H1 (cell line): ENCODE results near the gene ANO2. TPM values are rescaled to one million over a fixed set of nuclear protein-coding genes. Genes with fewer than 3 reads are reported as not detected.

Experiments
- ATF2 ChIP-seq: IDR thresholded peaks from 2 replicates; pipeline ENCODE4 v1.6.1; 2012; ENCODE audit warnings: low read length, inconsistent platforms
- BCL11A ChIP-seq, 2 experiments: IDR thresholded peaks; one replicate each; pipeline ENCODE4 v1.6.1; 2011; ENCODE audit warnings: low read depth in 2 of 2, low read length in 2 of 2, mild to moderate bottlenecking in 2 of 2
- HDAC2 ChIP-seq, 2 experiments: fragments of 300-600 bp in 1 of 2; sonication (generic) in 1 of 2; IDR thresholded peaks; 2 replicates each; pipeline ENCODE4 v1.6.1; 2011 to 2012; ENCODE audit warnings: low read depth in 2 of 2, low read length in 2 of 2, mild to moderate bottlenecking in 2 of 2, moderate library complexity in 2 of 2, borderline replicate concordance in 1 of 2, inconsistent platforms in 1 of 2
- polyA plus RNA-seq, 7 experiments: library from polyadenylated mRNA; depleted of rRNA in 3 of 7; stranded (reverse) in 5 of 7; unstranded in 2 of 7; fragments of >200 nt in 5 of 7; fragments of 200-250 nt in 2 of 7; gene quantifications; 1 replicate in 5 of 7; 2 replicates in 1 of 7; 4 replicates in 1 of 7; pipeline versions ENCODE4 v1.2.1 to v1.2.3, GENCODE V29; 2011 to 2013; ENCODE audit warnings: missing spikeins in 2 of 7, mixed read lengths in 2 of 7
- total RNA-seq: library from RNA; stranded (reverse); fragmentation: NEBNext Ultra II Directional; extraction: Animal tissue kit (Norgen Biotek cat#: 25700); gene quantifications from 2 replicates; pipeline ENCODE4 v1.2.1, GENCODE V29; 2021

ANO2 gene
- total and polyA plus RNA-seq, 2 of the 8 experiments (the other 6 are each of a cell fraction or from before 2014, with no cell fraction given) = 1.9 to 5.5 TPM

GRCh38 chr12:5864301-5864700 is 80.8 kb downstream of the ANO2 start (continued):
- TF ChIP-seq ATF2 = no peak
- no peak for TF ChIP-seq HDAC2 (IDR thresholded peaks at IDR 0.05; ENCODE audit: borderline replicate concordance in 1 of 2, low read depth in 2 of 2, low read length in 2 of 2)
- no peak for TF ChIP-seq BCL11A (IDR thresholded peaks at IDR 0.05; ENCODE audit: low read depth in 2 of 2, low read length in 2 of 2)
